ENCODE results near the gene CRTAC1.

GRCh38 chr10:98055841-98056516 is 25.6 kb upstream of the CRTAC1 start:
- TF ChIP-seq CTCF (conservative IDR thresholded peaks at IDR 0.05): no peak
- TF ChIP-seq ZFX (IDR thresholded peaks at IDR 0.05): no peak
